ENCODE measurements around the gene MVB12B. TPM values are rescaled to one million over a fixed set of nuclear protein-coding genes. Genes with fewer than 3 reads are reported as not detected.

The MVB12B gene
- total RNA-seq, 1 experiment from 2014 or later = 7.2 TPM

DNA sequence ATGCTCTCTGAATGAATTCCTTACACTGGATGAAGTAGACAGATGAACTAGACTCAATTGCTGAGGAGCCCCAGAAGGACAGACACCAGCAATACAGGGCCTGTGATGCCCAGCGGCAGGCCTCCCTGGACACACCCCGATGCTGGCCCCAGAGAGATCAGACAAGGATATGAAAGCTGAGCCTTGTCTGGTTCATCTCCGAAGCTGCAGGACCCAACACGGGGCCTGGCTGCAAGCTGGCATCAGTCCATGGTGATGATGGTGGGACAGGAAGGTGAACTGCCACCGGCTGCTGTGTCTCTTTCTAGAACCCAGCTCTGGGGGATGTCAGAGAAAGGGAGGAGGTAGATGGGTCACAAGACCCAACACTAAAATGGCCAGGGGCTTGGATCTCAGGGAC lies 183.1 kb downstream of the MVB12B start:
- Histone ChIP-seq H3K36me3 (replicated peaks; ENCODE audit: control insufficient read depth, insufficient read depth, low read length) (no peaks in the 10 kb centered on the region), H3K27me3 (ENCODE audit: control insufficient read depth, insufficient read depth, low read length) (no peaks in the 10 kb centered on the region), H3K4me3 (ENCODE audit: insufficient read depth, low read depth, low read length) (no peak overlapping the region)
- no peak for DNase-seq

DNA sequence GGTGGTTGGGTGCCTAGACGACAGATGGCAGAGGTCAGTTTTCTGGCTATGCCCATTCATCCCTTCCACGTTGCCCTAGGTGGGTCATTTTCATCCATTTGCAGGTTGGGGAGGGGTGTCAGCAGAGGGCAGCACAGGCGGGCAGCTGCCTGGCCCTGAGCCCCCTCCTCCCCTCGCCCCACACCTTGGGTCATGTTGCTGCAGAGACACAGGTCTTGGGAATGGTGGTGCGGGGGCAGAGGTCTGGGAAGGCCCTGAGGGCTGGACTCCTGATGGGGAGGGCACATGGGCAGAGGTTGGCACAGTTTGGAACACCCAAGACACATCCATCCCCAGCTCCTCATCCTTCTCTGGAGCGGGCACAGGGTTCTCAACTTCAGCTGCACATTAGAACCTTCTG lies 183.9 kb downstream of the MVB12B start:
- DNase-seq = no peak
- no peak overlapping the region for H3K4me3 ChIP-seq (ENCODE audit: insufficient read depth, low read depth, low read length)
- H3K36me3 ChIP-seq (replicated peaks; ENCODE audit: control insufficient read depth, insufficient read depth, low read length) = no peaks in the 10 kb centered on the region
- peaks cover under 1% of the 10 kb centered on the region; the same call in 1 of the 2 replicates for H3K27me3 ChIP-seq (ENCODE audit: control insufficient read depth, insufficient read depth, low read length)

DNA sequence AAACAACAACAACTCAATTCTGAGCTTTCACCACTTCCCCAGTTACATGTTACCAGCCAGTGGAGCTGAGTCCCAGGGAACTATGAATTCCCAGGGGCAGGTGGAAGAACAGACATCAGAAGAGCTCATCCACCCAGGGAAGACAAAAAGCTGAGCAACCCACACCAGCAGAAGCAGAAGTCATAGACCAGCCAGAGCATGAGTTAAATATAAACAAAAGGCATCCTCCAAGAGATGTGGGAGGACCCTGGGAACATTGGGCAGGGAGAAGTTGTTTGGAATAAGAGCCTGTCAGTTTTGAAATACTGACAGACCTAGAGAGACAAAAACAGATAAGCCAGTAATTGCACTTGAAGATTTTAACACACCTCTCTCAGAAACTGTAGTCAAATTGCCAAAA lies 184.8 kb downstream of the MVB12B start:
- Histone ChIP-seq H3K27me3 (ENCODE audit: control insufficient read depth, insufficient read depth, low read length) (peaks cover 4% of the 10 kb centered on the region), H3K36me3 (replicated peaks; ENCODE audit: control insufficient read depth, insufficient read depth, low read length) (no peaks in the 10 kb centered on the region), H3K4me3 (ENCODE audit: insufficient read depth, low read depth, low read length) (no peak overlapping the region)
- DNase-seq = no peak

DNA sequence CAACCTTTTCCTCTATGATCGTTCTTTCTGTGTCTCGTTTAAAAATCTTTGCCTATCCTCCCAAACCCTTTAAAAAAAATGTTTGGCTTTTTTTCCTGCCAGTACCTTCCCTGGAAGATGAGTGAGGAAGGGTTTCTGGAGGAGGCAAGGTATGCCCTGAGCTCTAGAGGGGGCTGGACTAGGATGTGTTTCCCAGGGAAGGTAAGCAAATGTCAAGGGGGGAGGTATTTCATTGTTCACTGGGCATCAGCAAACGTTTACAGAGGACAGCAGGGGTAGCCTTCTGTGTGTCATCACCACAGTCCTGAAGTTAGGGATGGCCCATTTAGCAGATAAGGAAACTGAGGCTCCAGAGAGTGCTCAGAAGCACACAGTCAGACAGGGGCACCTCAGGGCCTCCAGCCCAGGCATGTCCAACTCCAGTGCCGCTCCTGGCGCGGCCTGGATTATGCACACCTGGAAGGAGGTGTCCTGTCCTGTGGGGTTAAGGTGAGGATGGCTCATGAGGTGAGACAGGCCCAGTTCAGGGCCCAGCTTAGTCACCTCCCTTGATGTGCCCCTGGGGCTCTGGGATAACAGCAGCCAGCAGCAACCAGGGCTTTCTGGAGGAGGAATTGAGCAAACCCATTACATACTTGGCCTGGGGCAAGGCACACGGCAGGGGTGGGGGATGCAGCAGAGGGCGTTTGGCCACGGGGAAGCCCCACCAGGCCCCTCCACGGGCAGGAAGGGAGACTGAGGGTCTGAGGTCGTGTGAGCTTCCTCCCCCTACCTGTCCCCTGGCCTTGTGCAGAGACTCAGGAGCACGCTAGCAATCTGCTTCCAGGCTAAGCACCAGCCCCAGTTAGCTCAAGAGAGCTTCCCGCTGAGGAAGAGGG lies 186.8 kb downstream of the MVB12B start:
- DNase-seq = peak; percentile 85
- Histone ChIP-seq H3K27me3 (ENCODE audit: control insufficient read depth, insufficient read depth, low read length) (peaks cover 6% of the 10 kb centered on the region), H3K4me3 (ENCODE audit: insufficient read depth, low read depth, low read length) (peak overlapping the region; percentile 29), H3K36me3 (replicated peaks; ENCODE audit: control insufficient read depth, insufficient read depth, low read length) (no peaks in the 10 kb centered on the region)

DNA sequence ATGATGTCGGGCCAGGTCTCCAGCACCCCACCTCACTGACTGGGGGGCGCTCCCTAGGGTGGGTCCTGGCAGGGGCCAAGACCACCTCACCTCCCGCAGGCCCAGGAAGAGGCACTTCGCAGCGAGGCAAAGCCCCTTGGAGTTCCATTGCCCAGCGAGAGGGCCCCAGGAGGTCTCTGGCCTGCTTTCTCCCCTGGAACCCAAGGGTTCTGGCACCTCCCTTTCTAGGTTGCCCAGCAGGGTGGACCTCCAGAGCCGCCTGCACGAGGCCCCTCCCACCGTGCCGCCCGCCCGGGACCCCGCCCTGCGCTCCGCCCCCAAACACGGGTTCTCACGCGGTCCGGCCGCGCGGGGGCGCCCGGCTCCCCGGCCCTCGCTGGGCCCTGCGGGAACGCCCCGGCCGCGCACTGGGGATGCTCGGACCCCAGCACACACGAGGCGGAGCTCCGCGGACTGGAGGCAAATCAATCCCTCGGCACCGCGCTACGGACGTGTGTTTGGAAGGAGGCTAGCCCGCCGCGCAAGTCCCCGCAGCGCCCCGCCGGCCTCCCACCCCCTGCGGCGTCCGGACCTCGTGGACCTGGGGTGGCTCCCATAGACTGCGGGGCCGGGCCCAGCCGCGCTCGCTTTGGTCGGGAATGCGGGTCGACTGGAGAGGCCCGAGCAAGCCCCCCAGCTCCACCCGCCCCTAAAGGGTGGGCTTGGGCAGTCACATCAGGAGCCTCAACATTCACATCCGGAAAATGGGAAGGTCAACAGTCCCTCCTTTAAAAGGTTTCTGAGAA lies 187.6 kb downstream of the MVB12B start:
- Histone ChIP-seq H3K27me3 (ENCODE audit: control insufficient read depth, insufficient read depth, low read length) (peaks cover 6% of the 10 kb centered on the region), H3K4me3 (ENCODE audit: insufficient read depth, low read depth, low read length) (peak overlapping the region; percentile 30), H3K36me3 (replicated peaks; ENCODE audit: control insufficient read depth, insufficient read depth, low read length) (no peaks in the 10 kb centered on the region)
- peak; percentile 99 for DNase-seq

DNA sequence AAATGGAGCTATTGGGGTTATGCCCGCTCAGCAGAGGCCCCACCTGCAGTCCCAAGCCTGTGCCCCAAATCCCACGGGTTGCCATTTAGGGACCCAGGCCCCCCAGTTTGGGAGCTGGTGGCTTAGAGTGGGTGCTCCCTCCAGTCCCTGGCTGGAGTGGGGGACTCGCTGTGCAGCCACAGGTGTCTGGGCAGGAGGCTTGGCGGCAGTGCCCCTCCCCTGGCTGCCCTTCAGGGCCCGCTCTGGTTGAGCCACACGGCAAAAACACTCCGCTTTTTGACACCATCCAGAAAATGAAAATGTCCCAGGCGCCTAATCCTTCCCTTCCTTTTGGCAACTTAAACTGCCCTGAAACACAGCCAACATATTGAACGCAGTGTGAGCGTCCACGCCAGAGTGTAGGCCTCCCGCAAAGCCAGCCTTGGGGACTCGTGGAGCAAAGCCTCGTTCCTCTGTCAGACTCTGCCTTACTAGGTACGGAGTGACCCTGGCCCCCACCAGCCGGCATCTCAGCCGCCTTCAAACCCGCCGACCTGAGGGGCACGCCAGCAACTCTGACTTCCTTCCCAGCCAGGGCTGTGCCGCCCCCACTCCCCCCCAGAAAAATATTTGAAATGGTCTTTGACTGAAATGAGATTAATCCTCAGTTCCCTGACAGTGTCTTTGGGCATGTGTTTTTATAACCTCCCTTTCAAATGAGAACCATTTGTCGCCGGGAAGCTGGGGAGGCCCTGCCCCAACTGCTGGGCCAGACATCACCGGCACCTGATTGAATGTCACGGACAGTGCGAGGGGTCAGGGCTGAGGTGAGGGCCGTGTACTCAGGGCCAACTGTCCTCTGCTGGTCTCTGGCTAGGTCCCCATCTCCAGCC lies 188.6 kb downstream of the MVB12B start:
- Histone ChIP-seq H3K36me3 (replicated peaks; ENCODE audit: control insufficient read depth, insufficient read depth, low read length) (no peaks in the 10 kb centered on the region), H3K4me3 (ENCODE audit: insufficient read depth, low read depth, low read length) (no peak overlapping the region), H3K27me3 (ENCODE audit: control insufficient read depth, insufficient read depth, low read length) (peaks cover 6% of the 10 kb centered on the region)
- DNase-seq = peak; percentile 72

DNA sequence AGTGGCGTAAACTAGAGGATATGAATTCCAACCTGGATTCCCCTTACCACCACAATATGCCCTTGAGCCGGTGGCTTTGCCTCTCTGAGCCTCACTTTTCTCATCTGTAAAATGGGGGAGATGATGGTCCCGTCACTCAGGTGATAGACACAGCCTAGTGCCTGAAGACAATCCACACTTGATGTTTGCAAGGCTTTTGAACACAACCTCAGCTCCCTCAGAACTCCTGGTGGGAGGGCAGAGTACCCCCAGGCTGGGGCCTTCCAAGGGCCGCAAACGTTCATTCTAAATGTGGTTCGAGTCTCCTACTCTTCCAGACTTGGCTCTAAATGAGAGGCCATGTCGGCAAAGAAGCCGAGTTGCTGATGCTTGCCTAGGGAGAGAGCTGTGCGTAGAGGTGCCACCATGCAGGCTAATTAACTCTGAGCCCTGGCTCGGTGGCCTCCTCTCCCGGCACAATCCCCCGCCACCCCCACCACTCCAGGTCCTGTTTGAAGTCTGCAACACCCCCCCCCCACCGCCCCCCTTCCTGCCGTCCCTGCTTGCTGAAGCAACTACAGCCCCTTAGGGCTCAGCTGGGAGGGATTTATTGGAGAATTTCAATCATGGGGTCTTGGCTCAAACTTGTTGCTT lies 189.4 kb downstream of the MVB12B start:
- peak; percentile 62 for DNase-seq
- Histone ChIP-seq H3K27me3 (ENCODE audit: control insufficient read depth, insufficient read depth, low read length) (peaks cover 6% of the 10 kb centered on the region), H3K36me3 (replicated peaks; ENCODE audit: control insufficient read depth, insufficient read depth, low read length) (no peaks in the 10 kb centered on the region), H3K4me3 (ENCODE audit: insufficient read depth, low read depth, low read length) (no peak overlapping the region)

DNA sequence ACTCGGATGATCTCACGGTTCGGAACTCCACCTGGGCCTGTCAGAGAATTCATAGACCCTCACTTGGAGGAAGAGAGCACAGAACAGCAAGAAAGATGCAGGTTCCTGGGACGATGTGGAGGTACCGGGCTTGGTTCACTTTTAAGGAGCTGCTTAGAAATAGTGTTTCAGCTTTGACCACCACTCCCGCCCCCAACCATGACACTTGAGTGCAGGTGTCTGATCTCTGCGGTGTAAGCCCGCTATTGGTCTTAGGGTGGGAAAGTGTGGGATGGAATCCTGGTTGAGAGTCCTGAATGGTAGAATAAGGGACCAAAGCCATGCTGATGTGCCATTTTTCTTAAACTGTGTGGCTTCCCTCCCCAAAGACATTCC lies 189.9 kb downstream of the MVB12B start:
- DNase-seq = peak; percentile 48
- peaks cover 6% of the 10 kb centered on the region for H3K27me3 ChIP-seq (ENCODE audit: control insufficient read depth, insufficient read depth, low read length)
- H3K4me3 ChIP-seq (ENCODE audit: insufficient read depth, low read depth, low read length) = no peak overlapping the region

DNA sequence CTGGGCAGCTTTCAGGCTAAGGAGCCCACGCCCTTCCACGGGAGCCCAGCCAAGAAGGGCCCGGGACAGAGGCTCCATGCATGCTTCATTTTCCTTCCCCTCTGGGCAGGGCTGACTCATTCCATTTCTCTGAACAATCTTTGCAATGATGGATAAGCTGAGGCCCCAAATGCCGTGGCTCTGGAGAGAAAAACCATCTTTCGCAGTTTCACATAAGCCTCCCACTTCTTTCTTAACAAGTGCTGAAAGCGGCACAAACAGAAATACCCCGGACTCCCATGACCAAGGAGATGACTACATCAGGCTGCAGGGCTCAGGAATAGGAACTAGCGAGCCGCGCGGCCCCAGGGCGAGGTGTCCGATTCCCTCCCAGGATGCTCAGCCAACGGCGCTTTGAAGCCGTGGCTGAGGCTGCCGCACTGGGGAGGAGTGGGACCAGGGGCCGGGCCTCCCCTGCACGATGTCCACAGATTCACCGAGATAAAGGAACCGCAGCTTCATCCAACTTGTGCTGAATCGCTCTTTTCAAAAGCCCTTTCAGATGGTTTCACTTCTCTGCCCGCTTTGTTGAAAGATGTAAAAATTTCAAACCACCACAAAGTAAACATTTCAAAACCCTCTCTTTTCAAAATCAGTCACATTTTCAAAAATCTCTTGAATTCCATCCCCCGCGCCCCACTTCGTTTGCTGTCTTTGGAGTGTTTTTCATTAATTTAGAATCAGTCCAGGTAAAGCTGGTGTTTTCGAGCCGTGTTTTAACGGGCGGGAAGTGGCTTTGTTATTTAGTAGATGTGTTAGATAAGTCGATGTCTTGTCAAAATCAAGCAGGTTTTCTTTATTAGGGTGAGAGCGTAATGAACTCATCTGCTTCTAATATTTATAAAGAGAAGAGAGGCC lies 190.6 kb downstream of the MVB12B start:
- peak; percentile 83 for DNase-seq
- no peaks in the 10 kb centered on the region for H3K36me3 ChIP-seq (replicated peaks; ENCODE audit: control insufficient read depth, insufficient read depth, low read length)
- H3K27me3 ChIP-seq (ENCODE audit: control insufficient read depth, insufficient read depth, low read length) = peaks cover 6% of the 10 kb centered on the region
- H3K4me3 ChIP-seq (ENCODE audit: insufficient read depth, low read depth, low read length) = no peak overlapping the region

More for the DNA sequence above, 189.9 kb downstream of the MVB12B start:
- H3K36me3 ChIP-seq (replicated peaks; ENCODE audit: control insufficient read depth, insufficient read depth, low read length) = no peaks in the 10 kb centered on the region

DNA sequence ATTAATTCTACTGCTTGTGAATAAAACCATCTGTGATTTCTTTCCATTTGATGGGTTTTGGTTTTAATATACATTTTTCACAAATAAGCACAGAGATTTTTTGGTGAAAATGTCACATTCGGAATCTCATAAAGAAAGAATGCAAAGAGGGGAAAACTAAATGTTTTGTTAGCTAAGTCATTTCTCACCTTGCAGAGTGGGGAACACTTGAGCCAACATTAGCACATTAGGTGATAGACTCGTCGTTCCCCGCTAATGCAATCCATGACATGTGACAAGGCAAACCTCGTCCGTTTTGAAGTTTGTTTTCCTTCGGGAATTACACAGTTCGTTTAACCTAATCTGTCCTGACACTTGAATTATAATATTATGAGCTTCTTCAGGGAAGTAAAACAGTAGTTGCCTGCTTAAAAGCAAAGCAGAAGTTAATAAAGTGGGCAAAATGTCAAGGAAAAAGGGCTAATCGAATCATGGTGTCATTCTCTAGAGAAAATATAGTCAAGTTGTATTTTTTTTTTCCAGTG lies 191.3 kb downstream of the MVB12B start:
- peaks cover 6% of the 10 kb centered on the region for H3K27me3 ChIP-seq (ENCODE audit: control insufficient read depth, insufficient read depth, low read length)
- no peak overlapping the region for H3K4me3 ChIP-seq (ENCODE audit: insufficient read depth, low read depth, low read length)
- DNase-seq = no peak
- no peaks in the 10 kb centered on the region for H3K36me3 ChIP-seq (replicated peaks; ENCODE audit: control insufficient read depth, insufficient read depth, low read length)

DNA sequence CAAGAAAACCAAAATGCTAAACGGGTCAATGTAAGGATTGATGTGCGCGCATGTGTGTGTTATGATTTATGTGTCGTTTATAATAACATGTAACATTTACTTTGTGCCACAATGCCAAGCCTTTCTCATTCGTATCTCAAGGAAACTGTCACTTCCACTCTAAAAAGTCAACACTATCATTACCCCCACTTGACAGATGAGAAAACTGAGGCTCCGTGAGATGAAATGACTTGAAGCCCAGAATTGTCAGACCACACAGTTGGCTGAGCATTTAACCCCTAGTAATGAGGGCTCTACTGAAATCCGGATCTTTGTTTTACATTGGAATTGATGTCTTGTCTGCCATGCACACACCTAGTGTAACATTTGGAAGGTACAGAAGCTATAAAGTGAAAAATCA lies 192.1 kb downstream of the MVB12B start:
- H3K27me3 ChIP-seq (ENCODE audit: control insufficient read depth, insufficient read depth, low read length) = peaks cover 6% of the 10 kb centered on the region
- no peaks in the 10 kb centered on the region for H3K36me3 ChIP-seq (replicated peaks; ENCODE audit: control insufficient read depth, insufficient read depth, low read length)
- no peak for DNase-seq
- H3K4me3 ChIP-seq (ENCODE audit: insufficient read depth, low read depth, low read length) = no peak overlapping the region

DNA sequence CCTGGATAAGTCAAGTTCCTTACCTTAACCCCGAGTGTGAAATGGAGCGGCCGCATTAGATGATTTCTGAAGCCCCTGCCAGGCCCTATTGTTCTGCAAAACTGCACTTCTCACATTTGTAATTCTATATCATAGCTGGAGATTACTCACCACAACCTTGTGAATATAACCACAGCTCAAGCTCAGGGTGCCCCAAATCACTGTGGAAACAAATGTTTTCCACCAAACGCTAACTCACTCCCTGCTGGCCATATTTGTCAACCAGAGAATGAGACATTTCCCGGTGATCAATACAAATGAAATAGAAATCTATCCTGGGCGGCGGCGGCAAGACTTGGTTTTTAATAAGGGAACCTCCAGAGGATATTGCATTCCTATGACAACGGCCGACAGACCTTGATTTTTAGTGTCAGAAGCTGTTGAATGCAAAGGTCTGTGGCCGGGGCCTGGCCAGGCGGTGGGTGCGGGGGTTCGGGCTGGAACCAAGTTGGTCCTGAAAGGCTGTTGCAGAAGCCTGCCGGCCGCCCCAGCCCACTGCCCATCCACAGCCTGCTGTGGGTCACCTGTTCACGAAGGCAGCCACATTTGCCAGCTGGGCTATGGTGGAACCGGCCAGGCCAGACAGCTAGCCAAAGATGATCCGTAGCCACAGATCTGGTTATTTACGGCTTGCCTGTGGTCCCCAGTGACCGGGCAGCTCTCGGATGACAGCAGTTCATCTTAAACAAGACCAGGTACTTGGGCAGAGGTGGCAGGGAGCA lies 193.2 kb downstream of the MVB12B start:
- peak; percentile 59 for DNase-seq
- H3K36me3 ChIP-seq (replicated peaks; ENCODE audit: control insufficient read depth, insufficient read depth, low read length) = no peaks in the 10 kb centered on the region
- no peak overlapping the region for H3K4me3 ChIP-seq (ENCODE audit: insufficient read depth, low read depth, low read length)
- H3K27me3 ChIP-seq (ENCODE audit: control insufficient read depth, insufficient read depth, low read length) = peaks cover 6% of the 10 kb centered on the region
